K562 (cell line): ENCODE results near the gene GNPAT. TPM values are rescaled to one million over a fixed set of nuclear protein-coding genes. Genes with fewer than 3 reads are reported as not detected.

Source experiments
- ADNP ChIP-seq: fragments of 200-800 bp; sonication (Bioruptor generic); IDR thresholded peaks from 2 replicates; pipeline ENCODE4 v1.6.1; 2016; ENCODE audit warnings: missing genetic modification characterization, missing compliant biosample characterization
- CCNT2 ChIP-seq: IDR thresholded peaks from 2 replicates; pipeline ENCODE4 v1.6.1; 2011; ENCODE audit warnings: borderline replicate concordance, low read depth, mild to moderate bottlenecking, moderate library complexity, mixed read lengths, low read length; ENCODE audit not compliant: insufficient read length; ENCODE audit errors: extremely low read depth
- ESRRA ChIP-seq: fragments of 450-650 bp; IDR thresholded peaks from 2 replicates; pipeline ENCODE4 v1.6.1; 2014; ENCODE audit warnings: low read depth, mild to moderate bottlenecking, moderate library complexity, borderline replicate concordance
- ETV1 ChIP-seq: fragments of 450-650 bp; conservative IDR thresholded peaks from 2 replicates; pipeline ENCODE4 v1.6.1; 2016; ENCODE audit warnings: missing genetic modification characterization, control low read depth, low read depth, missing compliant biosample characterization
- JUND ChIP-seq, 2 experiments: IDR thresholded peaks; 2 replicates in 1 of 2; 3 replicates in 1 of 2; pipeline ENCODE4 v1.6.1; 2011; ENCODE audit warnings: borderline replicate concordance in 2 of 2, low read depth in 2 of 2, low read length in 2 of 2, improper control_type of control experiment in 1 of 2, missing biosample characterization in 1 of 2, missing genetic modification characterization in 1 of 2, missing genetic modification reagents in 1 of 2
- LCOR ChIP-seq: sonication (generic); formaldehyde crosslinking; IDR thresholded peaks from 2 replicates; pipeline ENCODE4 v1.8.0; 2022; ENCODE audit warnings: mild to moderate bottlenecking, missing genetic modification reagents
- MTA3 ChIP-seq: fragments of 450-650 bp; formaldehyde crosslinking; IDR thresholded peaks from 2 replicates; pipeline ENCODE4 v1.6.1; 2017; ENCODE audit warnings: mild to moderate bottlenecking, borderline replicate concordance
- MYC ChIP-seq, 2 experiments: fragments of 250-450 bp in 1 of 2; sonication (Bioruptor Pico) in 1 of 2; IDR thresholded peaks; 2 replicates each; pipeline versions ENCODE4 v1.5.1 to v1.6.1; 2012 to 2021; ENCODE audit warnings: low read depth in 2 of 2, borderline replicate concordance in 1 of 2, improper control_type of control experiment in 1 of 2, low read length in 1 of 2, mild to moderate bottlenecking in 1 of 2, moderate library complexity in 1 of 2
- STAT6 ChIP-seq: sonication (generic); formaldehyde crosslinking; IDR thresholded peaks from 2 replicates; pipeline ENCODE4 v1.8.1; 2023; ENCODE audit warnings: mild to moderate bottlenecking, missing genetic modification reagents
- polyA plus RNA-seq, 8 experiments: library from polyadenylated mRNA; depleted of rRNA in 4 of 8; stranded (reverse) in 5 of 8; unstranded in 3 of 8; fragments of >200 nt; fragmentation: Nextera tagmentation in 2 of 8; fragmentation: Illumina TruSeq in 1 of 8; extraction: Ambion mirVana in 2 of 8; extraction: Trizol in 1 of 8; gene quantifications; 2 replicates each; pipeline versions ENCODE4 v1.2.1 to v1.2.3, GENCODE V29; 2011 to 2014; ENCODE audit warnings: inconsistent platforms in 1 of 8, missing spikeins in 1 of 8
- total RNA-seq, 7 experiments: library from RNA; depleted of rRNA in 6 of 7; stranded (reverse); fragments of >200 nt in 6 of 7; fragmentation: Illumina TruSeq in 2 of 7; extraction: Trizol in 2 of 7; gene quantifications; 2 replicates each; pipeline versions ENCODE4 v1.2.1 to v1.2.3, GENCODE V29; 2011 to 2021; ENCODE audit warnings: low replicate concordance in 1 of 7
- TF ChIP-seq, protein P1 (sequence below), 3 experiments: IDR thresholded peaks in 2 of 3; conservative IDR thresholded peaks in 1 of 3; 2 replicates each; pipeline ENCODE4 v1.5.1; 2011 to 2012; ENCODE audit warnings: low read length in 3 of 3, mild to moderate bottlenecking in 3 of 3, control low read depth in 2 of 3, improper control_type of control experiment in 1 of 3, inconsistent platforms in 1 of 3, low read depth in 1 of 3, mixed read lengths in 1 of 3, moderate library complexity in 1 of 3; ENCODE audit not compliant: insufficient read depth in 2 of 3
- TF ChIP-seq, protein P2 (sequence below), 3 experiments: fragments of 200-800 bp in 1 of 3; sonication (Bioruptor generic) in 1 of 3; sonication (generic) in 1 of 3; formaldehyde crosslinking in 1 of 3; IDR thresholded peaks; 2 replicates each; pipeline versions ENCODE4 v1.6.1 to v1.8.0; 2016 to 2022; ENCODE audit warnings: mild to moderate bottlenecking in 2 of 3, missing compliant biosample characterization in 2 of 3, missing genetic modification characterization in 2 of 3, missing genetic modification reagents in 1 of 3

GNPAT gene
- total and polyA plus RNA-seq, 9 of the 15 experiments (the other 6 are each of a cell fraction or from before 2014, with no cell fraction given), result 32.1 to 68.8 (median 50.7) TPM

GRCh38 chr1:231211005-231211857 is 29.8 kb upstream of the GNPAT start (continued):
- TF ChIP-seq, protein P1, sequence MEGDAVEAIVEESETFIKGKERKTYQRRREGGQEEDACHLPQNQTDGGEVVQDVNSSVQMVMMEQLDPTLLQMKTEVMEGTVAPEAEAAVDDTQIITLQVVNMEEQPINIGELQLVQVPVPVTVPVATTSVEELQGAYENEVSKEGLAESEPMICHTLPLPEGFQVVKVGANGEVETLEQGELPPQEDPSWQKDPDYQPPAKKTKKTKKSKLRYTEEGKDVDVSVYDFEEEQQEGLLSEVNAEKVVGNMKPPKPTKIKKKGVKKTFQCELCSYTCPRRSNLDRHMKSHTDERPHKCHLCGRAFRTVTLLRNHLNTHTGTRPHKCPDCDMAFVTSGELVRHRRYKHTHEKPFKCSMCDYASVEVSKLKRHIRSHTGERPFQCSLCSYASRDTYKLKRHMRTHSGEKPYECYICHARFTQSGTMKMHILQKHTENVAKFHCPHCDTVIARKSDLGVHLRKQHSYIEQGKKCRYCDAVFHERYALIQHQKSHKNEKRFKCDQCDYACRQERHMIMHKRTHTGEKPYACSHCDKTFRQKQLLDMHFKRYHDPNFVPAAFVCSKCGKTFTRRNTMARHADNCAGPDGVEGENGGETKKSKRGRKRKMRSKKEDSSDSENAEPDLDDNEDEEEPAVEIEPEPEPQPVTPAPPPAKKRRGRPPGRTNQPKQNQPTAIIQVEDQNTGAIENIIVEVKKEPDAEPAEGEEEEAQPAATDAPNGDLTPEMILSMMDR (IDR thresholded peaks at IDR 0.05 in 2 of 3, conservative IDR thresholded peaks at IDR 0.05 in 1 of 3; ENCODE audit: insufficient read depth in 2 of 3, low read depth in 1 of 3, low read length in 3 of 3), result peak; percentile 94 to 98 (median 98)
- TF ChIP-seq MTA3 (peak; percentile 72; the same call in 1 of the 2 replicates), ADNP (tag) (no peak), LCOR (CRISPR knock-in tag) (0 out of 2 replicates have a peak, but pooled peaks have one; percentile 24), JUND (IDR thresholded peaks at IDR 0.05; ENCODE audit: borderline replicate concordance, low read depth, low read length) (peak; percentile 39; the same call in 1 of the 2 replicates), JUND (tag; IDR thresholded peaks at IDR 0.05; ENCODE audit: borderline replicate concordance, low read depth, low read length) (peak; percentile 40; the same call in 1 of the 3 replicates), ETV1 (peak; percentile 54), STAT6 (CRISPR knock-in tag) (peak; percentile 33), MYC (IDR thresholded peaks at IDR 0.05; ENCODE audit: low read depth, low read length) (peak; percentile 50; the same call in 1 of the 2 replicates), MYC (CRISPR knock-in tag; IDR thresholded peaks at IDR 0.05; ENCODE audit: borderline replicate concordance, low read depth) (no peak), CCNT2 (no peak), ESRRA (peak; percentile 74; the same call in 1 of the 2 replicates)
- TF ChIP-seq, protein P2, sequence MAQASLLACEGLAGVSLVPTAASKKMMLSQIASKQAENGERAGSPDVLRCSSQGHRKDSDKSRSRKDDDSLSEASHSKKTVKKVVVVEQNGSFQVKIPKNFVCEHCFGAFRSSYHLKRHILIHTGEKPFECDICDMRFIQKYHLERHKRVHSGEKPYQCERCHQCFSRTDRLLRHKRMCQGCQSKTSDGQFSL (CRISPR knock-in tag; IDR thresholded peaks at IDR 0.05), result 0 out of 2 replicates have a peak, but pooled peaks have one; percentile 37
- TF ChIP-seq, protein P2 (tag; IDR thresholded peaks at IDR 0.05), result no peak
